ENCODE measurements around the gene CTH.

DNA sequence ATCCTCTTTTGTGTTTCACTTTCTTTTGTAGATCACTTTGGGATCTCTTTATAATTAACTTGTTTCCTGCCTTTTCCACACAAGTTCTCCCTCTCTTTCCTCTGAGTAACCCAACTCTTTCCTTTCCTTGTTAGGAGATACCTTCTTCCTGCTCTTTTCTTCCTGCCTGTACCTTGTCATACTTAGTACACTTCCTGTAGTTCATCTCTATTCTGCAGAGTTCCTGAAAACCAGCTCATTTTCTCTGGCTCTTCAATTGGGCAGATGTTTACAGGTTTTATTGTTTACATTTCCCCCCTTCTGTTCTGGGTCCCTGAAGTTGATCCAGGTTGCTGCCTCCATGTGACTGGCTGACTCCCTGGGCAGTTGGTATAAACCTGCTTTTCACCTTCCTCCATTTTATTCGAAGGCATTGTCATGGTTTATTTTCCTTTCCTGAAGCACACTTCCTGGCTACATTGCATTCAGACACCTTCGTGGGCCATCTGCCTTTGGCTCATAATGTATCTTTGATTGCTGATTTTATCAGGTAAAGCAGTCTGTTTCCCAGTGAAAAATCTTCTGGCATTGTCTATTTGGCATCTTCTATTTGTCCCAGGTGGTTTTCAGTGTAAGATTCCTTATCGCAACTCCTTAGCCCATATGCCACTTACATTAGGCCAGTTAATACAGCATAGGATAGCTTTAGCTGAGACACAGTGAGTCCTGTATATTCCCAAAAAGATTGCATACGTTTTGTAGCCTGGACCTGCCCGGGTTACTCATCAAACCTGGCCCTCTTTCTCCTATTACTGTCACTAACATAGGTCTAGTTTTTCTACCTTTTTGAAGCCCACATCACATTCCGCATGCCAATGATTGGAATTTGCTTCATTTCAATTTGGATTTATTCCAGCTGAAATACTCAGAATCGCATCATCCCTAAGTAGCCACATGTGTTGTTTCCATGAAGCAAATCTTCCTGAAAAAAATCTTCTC lies 15.4 kb downstream of the CTH start:
- TF ChIP-seq POLR2AphosphoS5 (IDR thresholded peaks at IDR 0.05; ENCODE audit: low read depth, low read length) (no peak), POLR2A (IDR thresholded peaks at IDR 0.05; ENCODE audit: low read depth, low read length) (no peak)

Data from GM12892 (cell line).